H9 (cell line): ENCODE data around the gene RBM23. TPM values are rescaled to one million over a fixed set of nuclear protein-coding genes. Genes with fewer than 3 reads are reported as not detected.

Experiments
- DNase-seq: peaks from one replicate; pipeline ENCODE4 v3.0.0-alpha.2; 2017
- H2AFZ ChIP-seq: one replicate; pipeline ENCODE4 v1.6.1; 2013; ENCODE audit warnings: mild to moderate bottlenecking, low read length, control low read depth, moderate library complexity
- H2AK5ac ChIP-seq: 2 replicates; pipeline ENCODE4 v1.6.1; 2013; ENCODE audit warnings: low read length, control low read depth, mixed read lengths; ENCODE audit not compliant: insufficient read length
- H2BK120ac ChIP-seq: one replicate; pipeline ENCODE4 v1.6.1; 2013; ENCODE audit warnings: low read depth, mild to moderate bottlenecking, low read length, control low read depth, inconsistent platforms; ENCODE audit not compliant: poor library complexity, severe bottlenecking
- H2BK12ac ChIP-seq: 2 replicates; pipeline ENCODE4 v1.6.1; 2013; ENCODE audit warnings: low read length, control low read depth, mixed read lengths, low read depth; ENCODE audit not compliant: insufficient read length
- H2BK15ac ChIP-seq: 2 replicates; pipeline ENCODE4 v1.6.1; 2013; ENCODE audit warnings: low read depth, low read length, control low read depth
- H2BK20ac ChIP-seq: one replicate; pipeline ENCODE4 v1.6.1; 2013; ENCODE audit warnings: low read depth, mild to moderate bottlenecking, low read length, control low read depth, inconsistent platforms; ENCODE audit not compliant: poor library complexity, severe bottlenecking
- H2BK5ac ChIP-seq: 2 replicates; pipeline ENCODE4 v1.6.1; 2013; ENCODE audit warnings: low read length, control low read depth, mixed read lengths; ENCODE audit not compliant: insufficient read length
- H3K14ac ChIP-seq: 2 replicates; pipeline ENCODE4 v1.6.1; 2013; ENCODE audit warnings: low read length, control low read depth; ENCODE audit not compliant: insufficient read depth
- H3K18ac ChIP-seq: 2 replicates; pipeline ENCODE4 v1.6.1; 2013; ENCODE audit warnings: low read depth, mild to moderate bottlenecking, mixed read lengths, low read length, control low read depth; ENCODE audit not compliant: insufficient read length
- H3K23ac ChIP-seq: 2 replicates; pipeline ENCODE4 v1.6.1; 2013; ENCODE audit warnings: low read length, control low read depth, mixed read lengths, low read depth; ENCODE audit not compliant: insufficient read length
- H3K23me2 ChIP-seq: 2 replicates; pipeline ENCODE4 v1.6.1; 2013; ENCODE audit warnings: low read depth, mild to moderate bottlenecking, mixed read lengths, low read length, control low read depth; ENCODE audit not compliant: insufficient read length, poor library complexity, severe bottlenecking
- H3K27ac ChIP-seq: 2 replicates; pipeline ENCODE4 v1.5.1; 2013; ENCODE audit warnings: low read length, control low read depth, mixed read lengths, low read depth; ENCODE audit not compliant: insufficient read length
- H3K27me3 ChIP-seq: 2 replicates; pipeline ENCODE4 v1.6.1; 2013; ENCODE audit warnings: low read length, control low read depth, inconsistent platforms; ENCODE audit not compliant: insufficient read depth
- H3K4ac ChIP-seq: 2 replicates; pipeline ENCODE4 v1.6.1; 2013; ENCODE audit warnings: low read depth, mild to moderate bottlenecking, control low read depth, inconsistent platforms, low read length, moderate library complexity
- H3K4me1 ChIP-seq: 2 replicates; pipeline ENCODE4 v1.6.1; 2013; ENCODE audit warnings: low read length, control low read depth, inconsistent platforms; ENCODE audit not compliant: insufficient read depth
- H3K4me2 ChIP-seq: 2 replicates; pipeline ENCODE4 v1.6.1; 2013; ENCODE audit warnings: low read length, control low read depth, mixed read lengths; ENCODE audit not compliant: insufficient read length, insufficient read depth
- H3K56ac ChIP-seq: 2 replicates; pipeline ENCODE4 v1.6.1; 2013; ENCODE audit warnings: low read depth, mild to moderate bottlenecking, mixed read lengths, low read length, control low read depth; ENCODE audit not compliant: insufficient read length
- H3K79me1 ChIP-seq: 2 replicates; pipeline ENCODE4 v1.6.1; 2013; ENCODE audit warnings: low read depth, mild to moderate bottlenecking, moderate library complexity, low read length, control low read depth, inconsistent platforms; ENCODE audit not compliant: insufficient read depth, poor library complexity, severe bottlenecking
- H3K79me2 ChIP-seq: 2 replicates; pipeline ENCODE4 v1.6.1; 2013; ENCODE audit warnings: low read length, control low read depth, inconsistent platforms; ENCODE audit not compliant: insufficient read depth
- H3K9ac ChIP-seq: 2 replicates; pipeline ENCODE4 v1.6.1; 2013; ENCODE audit warnings: low read length, control low read depth, mixed read lengths; ENCODE audit not compliant: insufficient read length; ENCODE audit errors: extremely low read depth
- H3K9me3 ChIP-seq: one replicate; pipeline ENCODE4 v1.6.1; 2013; ENCODE audit warnings: low read depth, low read length, inconsistent platforms; ENCODE audit not compliant: control insufficient read depth
- H3T11ph ChIP-seq: one replicate; pipeline ENCODE4 v1.6.1; 2013; ENCODE audit warnings: mild to moderate bottlenecking, low read length, control low read depth, inconsistent platforms
- H4K20me1 ChIP-seq: one replicate; pipeline ENCODE4 v1.6.1; 2013; ENCODE audit not compliant: control insufficient read depth, insufficient read length, insufficient read depth
- H4K5ac ChIP-seq: 2 replicates; pipeline ENCODE4 v1.6.1; 2013; ENCODE audit warnings: low read depth, mild to moderate bottlenecking, mixed read lengths, low read length, control low read depth; ENCODE audit not compliant: insufficient read length
- H4K8ac ChIP-seq: replicated peaks from 2 replicates; pipeline ENCODE4 v1.6.1; 2013; ENCODE audit warnings: low read length, control low read depth, mixed read lengths, low read depth; ENCODE audit not compliant: insufficient read length
- H4K91ac ChIP-seq: 2 replicates; pipeline ENCODE4 v1.6.1; 2013; ENCODE audit warnings: low read depth, mild to moderate bottlenecking, moderate library complexity, mixed read lengths, low read length, control low read depth; ENCODE audit not compliant: insufficient read length
- H3K27ac Mint-ChIP-seq, 3 experiments: 2 replicates in 2 of 3; 3 replicates in 1 of 3; pipeline ENCODE4 v1.8.0; 2020 to 2021; ENCODE audit warnings: mixed read lengths in 3 of 3, mild to moderate bottlenecking in 1 of 3, moderate library complexity in 1 of 3
- H3K27me3 Mint-ChIP-seq: 2 replicates; pipeline ENCODE4 v1.8.0; 2021; ENCODE audit warnings: low read depth, mild to moderate bottlenecking, moderate library complexity, mixed read lengths
- H3K36me3 Mint-ChIP-seq, 3 experiments: 2 replicates in 2 of 3; 3 replicates in 1 of 3; pipeline ENCODE4 v1.8.0; 2020 to 2021; ENCODE audit warnings: low read depth in 3 of 3, mixed read lengths in 3 of 3; ENCODE audit not compliant: insufficient read depth in 1 of 3
- H3K4me1 Mint-ChIP-seq, 2 experiments: 2 replicates each; pipeline ENCODE4 v1.8.0; 2020; ENCODE audit warnings: mixed read lengths in 2 of 2
- H3K4me3 Mint-ChIP-seq, 2 experiments: 2 replicates in 1 of 2; 3 replicates in 1 of 2; pipeline ENCODE4 v1.8.0; 2020 to 2021; ENCODE audit warnings: mild to moderate bottlenecking in 2 of 2, mixed read lengths in 2 of 2, moderate library complexity in 1 of 2
- H3K9me3 Mint-ChIP-seq, 2 experiments: 2 replicates in 1 of 2; 3 replicates in 1 of 2; pipeline ENCODE4 v1.8.0; 2020; ENCODE audit warnings: mild to moderate bottlenecking in 2 of 2, mixed read lengths in 2 of 2, moderate library complexity in 1 of 2
- CTCF ChIP-seq: fragments of 200-600 bp; sonication (generic); conservative IDR thresholded peaks from 3 replicates; pipeline ENCODE4 v1.8.0; 2021; ENCODE audit warnings: antibody characterized with exemption, mild to moderate bottlenecking
- WGBS: extraction: QIAGEN DNeasy Blood & Tissue Kit; methylation state at CpG from one replicate; pipeline ENCODE4 v1.1.7; 2013; ENCODE audit warnings: missing lambda C conversion rate, low lambda C conversion rate, mixed read lengths; ENCODE audit not compliant: insufficient read length; ENCODE audit errors: extremely low coverage; 5-methylcytosine and 5-hydroxymethylcytosine counted together
- total RNA-seq: library from RNA; stranded (reverse); gene quantifications from 2 replicates; pipeline ENCODE4 v1.2.1, GENCODE V29; 2021

The RBM23 gene
- total RNA-seq, 1 experiment from 2014 or later = 79.0 TPM

- H2AFZ ChIP-seq = no peak overlapping the region
- H3K9me3 ChIP-seq = no peaks in the 10 kb centered on the region
- H2BK12ac ChIP-seq = no peak overlapping the region
- H3K4me3 Mint-ChIP-seq = no peak overlapping the region
- H3T11ph ChIP-seq = no peak overlapping the region
- no peak overlapping the region for H3K4ac ChIP-seq
- no peak overlapping the region for H3K9ac ChIP-seq
- peaks cover 10 to 16% of the 10 kb centered on the region in 2 experiments for H3K4me1 Mint-ChIP-seq
- H4K8ac ChIP-seq = no peak overlapping the region
- H4K91ac ChIP-seq = no peak overlapping the region
- H3K27ac Mint-ChIP-seq = no peak overlapping the region
- no peak overlapping the region for H2AK5ac ChIP-seq
- no peaks in the 10 kb centered on the region for H3K9me3 Mint-ChIP-seq
- H4K20me1 ChIP-seq = no peaks in the 10 kb centered on the region
- TF ChIP-seq CTCF = no peak
- no peak overlapping the region for H3K18ac ChIP-seq
- WGBS = no CpG with 5 or more reads among the region's 5 CpGs
- H2BK15ac ChIP-seq = no peak overlapping the region
- no peak overlapping the region for H2BK20ac ChIP-seq
- no peaks in the 10 kb centered on the region for H3K23me2 ChIP-seq
- H3K14ac ChIP-seq = no peak overlapping the region
- H3K56ac ChIP-seq = no peak overlapping the region
- H3K4me1 ChIP-seq = no peaks in the 10 kb centered on the region
- no peak overlapping the region for H3K27ac ChIP-seq
- no peaks in the 10 kb centered on the region for H3K27me3 Mint-ChIP-seq
- H3K27me3 ChIP-seq = no peaks in the 10 kb centered on the region
- H3K79me1 ChIP-seq = no peaks in the 10 kb centered on the region
- no peak overlapping the region for H2BK5ac ChIP-seq
- H3K23ac ChIP-seq = no peak overlapping the region
- no peak overlapping the region for H4K5ac ChIP-seq
- no peak for DNase-seq
- no peaks in the 10 kb centered on the region for H3K79me2 ChIP-seq
- no peak overlapping the region for H3K4me2 ChIP-seq
- no peak overlapping the region for H2BK120ac ChIP-seq
- no peaks in the 10 kb centered on the region; a peak in 2 of 7 replicates for H3K36me3 Mint-ChIP-seq
Observed at GRCh38 chr14:22866874-22867273, 52.1 kb downstream of the RBM23 start.
